HUES64 (cell line): Measurements from ENCODE around the gene CEP164.
"Not testable (repeated sequence)": the region's sequence is repeated elsewhere in the genome, so short reads cannot be mapped to it uniquely, and the experiment has no call there.

Experiments used
- H3K27ac ChIP-seq: 2 replicates; pipeline ENCODE4 v1.7.0; 2013; ENCODE audit warnings: low read depth, low read length, inconsistent platforms
- H3K27me3 ChIP-seq: 2 replicates; pipeline ENCODE4 v1.6.1; 2013; ENCODE audit warnings: mild to moderate bottlenecking, low read length; ENCODE audit not compliant: insufficient read depth
- H3K36me3 ChIP-seq: 2 replicates; pipeline ENCODE4 v1.6.1; 2013; ENCODE audit warnings: mild to moderate bottlenecking, low read length; ENCODE audit not compliant: insufficient read depth
- H3K4me1 ChIP-seq: 2 replicates; pipeline ENCODE4 v1.6.1; 2013; ENCODE audit warnings: mild to moderate bottlenecking, low read length, moderate library complexity; ENCODE audit not compliant: insufficient read depth
- H3K4me3 ChIP-seq: 2 replicates; pipeline ENCODE4 v1.5.1; 2013; ENCODE audit warnings: mild to moderate bottlenecking, low read length, moderate library complexity
- H3K9ac ChIP-seq: 2 replicates; pipeline ENCODE4 v1.6.1; 2013; ENCODE audit warnings: mild to moderate bottlenecking, low read depth, low read length
- H3K9me3 ChIP-seq: 2 replicates; pipeline ENCODE4 v1.6.1; 2013; ENCODE audit warnings: low read depth, low read length; ENCODE audit not compliant: insufficient read depth
- WGBS: fragments of 150-250, 120-280 bp; methylation state at CpG from one replicate; pipeline ENCODE4 v1.1.7; 2013; ENCODE audit warnings: missing lambda C conversion rate; 5-methylcytosine and 5-hydroxymethylcytosine counted together

CEP164 gene

DNA sequence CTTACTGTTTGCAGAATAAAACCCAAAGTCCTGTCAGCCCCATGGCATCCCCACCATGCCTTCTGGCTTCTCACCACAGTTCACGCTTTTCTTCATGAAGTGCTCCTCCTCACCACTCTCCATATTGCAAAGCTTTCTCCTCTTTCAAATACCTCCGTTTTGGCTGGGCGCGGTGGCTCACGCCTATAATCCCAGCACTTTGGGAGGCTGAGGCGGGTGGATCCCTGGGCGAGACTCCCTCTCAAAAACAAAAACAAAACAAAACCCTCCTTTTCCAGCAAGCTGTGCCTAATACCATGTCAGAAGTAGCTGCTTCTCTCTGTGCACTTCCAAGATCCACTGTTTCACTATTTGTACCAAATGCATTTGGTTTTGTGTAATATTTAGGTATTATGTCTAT, 18.3 kb upstream of the CEP164 start:
- Histone ChIP-seq H3K4me1 (peaks cover 2% of the 10 kb centered on the region; the same call in 1 of the 2 replicates), H3K27ac (no peak overlapping the region), H3K27me3 (no peaks in the 10 kb centered on the region), H3K9me3 (no peaks in the 10 kb centered on the region), H3K4me3 (no peak overlapping the region), H3K9ac (no peak overlapping the region), H3K36me3 (no peaks in the 10 kb centered on the region)
- WGBS: 92% methylated on average over 7 of the region's 7 CpGs

DNA sequence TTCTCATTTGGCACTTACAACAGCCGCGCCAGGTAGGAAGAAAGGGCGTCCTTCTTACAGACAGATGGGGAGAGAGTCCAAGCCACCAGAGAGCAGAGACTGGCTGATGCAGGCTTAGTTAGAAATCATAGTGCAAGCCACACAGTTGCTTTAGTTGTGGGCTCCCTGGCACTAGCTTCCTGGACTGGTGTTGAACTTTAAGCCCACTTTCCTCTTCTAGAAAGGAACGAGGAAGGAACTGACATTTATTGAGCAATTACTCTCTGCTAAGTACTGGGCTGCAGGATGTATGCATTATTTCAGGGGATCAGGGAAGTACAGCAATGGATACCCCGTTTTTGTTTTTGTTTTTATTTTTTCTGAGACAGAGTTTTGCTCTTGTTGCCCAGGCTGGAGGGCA, 14.6 kb upstream of the CEP164 start:
- H3K9ac ChIP-seq: no peak overlapping the region
- WGBS: 94% methylated on average over 5 of the region's 5 CpGs
- H3K4me1 ChIP-seq: peaks cover 3% of the 10 kb centered on the region; the same call in 1 of the 2 replicates
- no peaks in the 10 kb centered on the region for H3K36me3 ChIP-seq
- no peaks in the 10 kb centered on the region for H3K9me3 ChIP-seq
- H3K4me3 ChIP-seq: no peak overlapping the region
- H3K27me3 ChIP-seq: peaks cover 5% of the 10 kb centered on the region
- no peak overlapping the region for H3K27ac ChIP-seq

DNA sequence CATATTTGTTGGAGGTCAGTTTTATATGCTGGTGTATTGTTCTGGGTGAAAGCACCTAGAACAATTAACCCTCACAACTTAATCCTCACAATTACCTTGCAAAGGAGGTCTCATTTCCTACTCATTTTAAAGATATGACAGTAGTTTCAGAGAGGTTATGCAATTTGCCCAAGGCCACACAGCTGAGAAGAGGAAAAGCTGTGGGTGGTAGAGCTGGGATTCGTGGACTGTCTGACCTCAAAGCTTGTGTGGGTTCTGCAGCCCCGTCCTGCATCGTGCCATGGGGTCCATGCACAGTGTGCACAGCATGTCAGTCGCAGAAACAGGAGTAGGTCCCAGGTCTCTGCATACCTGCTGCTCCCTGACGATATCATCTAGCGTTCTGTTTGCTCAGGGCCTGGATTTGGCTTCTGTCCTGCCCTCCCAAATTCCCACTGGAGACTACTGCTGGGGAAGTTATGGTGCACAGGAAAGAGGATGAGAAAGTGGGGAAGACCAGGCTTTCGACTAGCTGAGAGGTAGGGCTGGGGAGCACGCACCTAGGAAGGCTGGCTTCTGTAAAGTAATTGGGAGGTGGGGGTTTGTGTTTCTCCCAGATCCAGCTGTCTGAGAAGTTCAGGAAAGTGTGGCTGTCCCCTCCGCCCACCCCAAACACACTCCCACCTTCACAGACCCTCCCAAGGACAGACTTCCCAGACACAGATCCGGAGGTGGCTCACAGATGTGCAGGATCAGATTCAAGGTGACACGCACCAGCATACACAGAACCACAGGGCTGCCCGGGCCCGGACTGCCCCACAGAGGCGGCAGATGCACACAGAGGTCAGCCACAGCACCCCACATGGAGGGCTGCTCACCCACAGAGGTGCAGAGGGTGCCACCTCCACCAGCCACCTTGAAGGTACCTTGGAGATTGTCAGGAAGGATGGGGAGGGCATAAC, 13.6 kb upstream of the CEP164 start:
- no peak overlapping the region for H3K9ac ChIP-seq
- peak overlapping the region; percentile 61; the same call in 1 of the 2 replicates for H3K4me3 ChIP-seq
- no peaks in the 10 kb centered on the region for H3K36me3 ChIP-seq
- peaks cover 5% of the 10 kb centered on the region for H3K27me3 ChIP-seq
- peaks cover 3% of the 10 kb centered on the region; the same call in 1 of the 2 replicates for H3K4me1 ChIP-seq
- H3K27ac ChIP-seq: no peak overlapping the region
- no peaks in the 10 kb centered on the region for H3K9me3 ChIP-seq
- 78% methylated on average over 14 of the region's 14 CpGs for WGBS

DNA sequence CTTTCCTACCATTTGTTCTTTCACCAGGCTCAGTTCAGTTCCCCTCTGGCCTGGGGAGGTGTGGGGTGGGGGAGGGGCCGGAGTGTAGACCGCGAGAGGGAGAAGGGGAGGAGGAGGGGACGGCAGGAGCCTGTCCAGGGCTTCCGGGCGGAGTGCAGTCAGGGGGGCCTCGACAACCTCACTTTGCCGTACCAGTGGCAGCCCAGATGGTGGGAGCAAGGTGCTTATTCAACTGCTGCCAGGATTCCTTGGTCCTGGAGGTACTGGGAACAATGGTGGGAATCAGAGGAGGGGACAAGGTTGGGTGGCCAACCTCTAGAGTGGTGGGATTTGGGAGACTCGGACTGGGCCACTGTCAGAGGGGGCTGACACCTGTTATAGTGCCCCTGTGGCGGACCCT, 12.8 kb upstream of the CEP164 start:
- WGBS: 21% methylated on average over 10 of the region's 10 CpGs
- H3K36me3 ChIP-seq: no peaks in the 10 kb centered on the region
- no peak overlapping the region for H3K9ac ChIP-seq
- no peak overlapping the region for H3K27ac ChIP-seq
- H3K4me3 ChIP-seq: peak overlapping the region; percentile 61
- H3K4me1 ChIP-seq: peaks cover 3% of the 10 kb centered on the region; the same call in 1 of the 2 replicates
- peaks cover 5% of the 10 kb centered on the region for H3K27me3 ChIP-seq
- no peaks in the 10 kb centered on the region for H3K9me3 ChIP-seq

DNA sequence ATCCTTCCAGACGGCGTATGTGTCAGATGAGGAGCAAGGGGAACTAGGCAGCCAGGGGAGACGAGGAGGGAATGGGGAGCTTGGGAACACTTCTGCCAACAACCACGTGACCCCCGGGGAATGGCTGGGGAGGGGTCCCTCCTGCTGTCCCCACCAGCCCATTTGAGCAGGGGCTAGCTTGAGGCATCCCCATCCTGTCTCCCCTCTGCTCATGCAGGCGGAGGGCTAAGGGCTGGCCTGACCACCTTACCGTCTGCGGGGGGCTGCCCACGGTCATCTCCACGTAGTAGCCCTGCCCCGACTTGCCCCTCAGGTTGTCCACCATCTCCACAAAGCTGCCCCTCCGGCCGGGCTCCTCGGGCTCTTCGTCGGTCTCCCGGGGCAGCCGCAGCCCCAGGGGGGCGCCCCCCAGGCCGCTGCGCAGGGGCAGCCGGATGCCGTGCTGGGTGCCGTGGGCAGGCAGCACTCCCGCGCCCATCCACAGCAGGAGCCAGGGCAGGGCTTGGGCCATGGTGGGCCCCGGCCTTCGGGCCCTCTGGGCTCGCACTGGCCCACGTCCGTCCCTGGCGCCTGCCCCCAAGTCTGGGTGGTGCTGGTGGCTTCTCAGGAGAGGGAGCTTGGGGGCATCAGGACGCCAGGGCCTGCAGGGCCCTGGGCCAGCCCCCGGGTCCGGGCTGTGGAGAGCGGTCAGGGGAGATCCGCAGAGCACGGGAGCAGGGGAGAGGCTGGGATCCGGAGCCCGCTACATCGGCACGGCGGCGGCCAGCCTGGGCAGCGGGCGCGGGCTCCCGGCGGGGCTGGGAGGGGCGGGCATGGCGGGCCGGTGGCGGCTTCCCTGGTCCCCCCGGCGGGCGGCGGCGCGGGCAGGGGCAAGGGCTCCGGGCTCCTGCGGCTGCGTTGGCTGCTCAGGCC, 12.1 kb upstream of the CEP164 start:
- Histone ChIP-seq H3K27me3 (peaks cover 5% of the 10 kb centered on the region), H3K36me3 (no peaks in the 10 kb centered on the region), H3K4me1 (peaks cover 3% of the 10 kb centered on the region; the same call in 1 of the 2 replicates), H3K9ac (0 out of 2 replicates have a peak overlapping the region, but pooled peaks have one; percentile 10), H3K4me3 (peak overlapping the region; percentile 61), H3K27ac (no peak overlapping the region), H3K9me3 (no peaks in the 10 kb centered on the region)
- WGBS: 3% methylated on average over 62 of the region's 62 CpGs

DNA sequence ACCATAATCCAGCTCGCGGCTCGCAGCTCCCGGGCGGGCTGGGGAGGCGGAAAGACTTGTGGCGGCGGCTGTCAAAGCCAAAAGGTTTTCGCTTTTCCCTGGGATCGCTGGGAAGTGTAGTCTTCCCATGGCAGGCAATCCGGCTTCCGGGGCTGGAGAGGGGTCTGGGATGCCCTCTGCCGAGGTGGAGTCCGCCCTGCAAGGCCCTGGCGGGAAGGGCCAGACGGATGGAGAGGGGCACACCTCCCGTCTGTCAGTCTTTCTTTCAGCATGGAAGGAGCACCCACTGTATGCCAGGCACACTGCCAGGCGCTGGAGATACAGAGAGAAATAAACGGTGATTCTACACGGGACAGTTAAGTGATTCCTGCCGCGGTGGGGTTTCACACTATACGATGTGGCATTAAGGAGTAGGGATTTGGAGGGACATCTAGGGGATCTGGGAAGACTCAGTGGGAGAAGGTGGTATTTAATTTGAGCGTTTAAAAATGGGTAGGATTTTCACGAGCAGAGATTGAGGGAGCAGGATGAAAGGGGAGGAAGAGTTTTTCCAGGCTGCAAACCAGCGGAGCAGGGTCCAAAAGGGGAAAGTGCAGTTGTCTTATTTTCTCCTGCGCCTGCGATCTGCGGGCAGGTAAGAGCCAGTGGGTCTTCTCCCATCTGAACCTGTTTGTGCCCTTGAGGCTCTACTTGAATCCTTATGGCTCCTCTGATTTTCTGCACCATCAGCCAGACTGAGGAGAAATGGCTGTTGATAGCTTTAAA, 11.3 kb upstream of the CEP164 start, which contains the start of gene BACE1:
Gene BACE1 (minus strand): TSS at position 60 of the 765 bp plus-strand sequence. CDS start 461 bp downstream, outside the sequence.
- WGBS: 14% methylated on average over 29 of the region's 29 CpGs
- Histone ChIP-seq H3K4me1 (peaks cover 3% of the 10 kb centered on the region; the same call in 1 of the 2 replicates), H3K9me3 (no peaks in the 10 kb centered on the region), H3K27ac (no peak within 1 kb of the TSS), H3K4me3 (peak within 1 kb of the TSS; percentile 61), H3K9ac (peak within 1 kb of the TSS; percentile 10; the same call in 1 of the 2 replicates), H3K36me3 (no peaks in the 10 kb centered on the region), H3K27me3 (peaks cover 5% of the 10 kb centered on the region)

DNA sequence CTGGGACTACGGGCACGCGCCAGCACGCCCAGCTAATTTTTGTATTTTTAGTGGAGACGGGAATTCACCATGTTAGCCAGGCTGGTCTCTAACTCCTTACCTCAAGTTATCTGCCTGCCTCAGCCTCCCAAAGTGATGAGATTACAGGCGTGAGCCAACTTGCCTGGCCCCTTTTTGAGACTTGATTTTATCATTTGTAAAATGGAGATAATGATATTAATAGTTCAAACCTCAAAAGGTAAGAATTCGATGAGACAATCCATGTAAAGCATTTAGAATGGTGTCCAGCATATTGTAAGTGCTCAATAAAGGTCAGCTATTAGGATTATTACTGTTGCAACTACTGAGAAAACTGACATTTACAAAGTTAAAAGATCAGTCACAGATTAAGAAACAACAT, 8.9 kb upstream of the CEP164 start:
- peaks cover 3% of the 10 kb centered on the region; the same call in 1 of the 2 replicates for H3K4me1 ChIP-seq
- H3K9me3 ChIP-seq: no peaks in the 10 kb centered on the region
- H3K9ac ChIP-seq: no peak overlapping the region
- no peak overlapping the region for H3K27ac ChIP-seq
- H3K27me3 ChIP-seq: peaks cover 5% of the 10 kb centered on the region
- H3K4me3 ChIP-seq: no peak overlapping the region
- no peaks in the 10 kb centered on the region for H3K36me3 ChIP-seq
- WGBS: 98% methylated on average over 7 of the region's 7 CpGs

DNA sequence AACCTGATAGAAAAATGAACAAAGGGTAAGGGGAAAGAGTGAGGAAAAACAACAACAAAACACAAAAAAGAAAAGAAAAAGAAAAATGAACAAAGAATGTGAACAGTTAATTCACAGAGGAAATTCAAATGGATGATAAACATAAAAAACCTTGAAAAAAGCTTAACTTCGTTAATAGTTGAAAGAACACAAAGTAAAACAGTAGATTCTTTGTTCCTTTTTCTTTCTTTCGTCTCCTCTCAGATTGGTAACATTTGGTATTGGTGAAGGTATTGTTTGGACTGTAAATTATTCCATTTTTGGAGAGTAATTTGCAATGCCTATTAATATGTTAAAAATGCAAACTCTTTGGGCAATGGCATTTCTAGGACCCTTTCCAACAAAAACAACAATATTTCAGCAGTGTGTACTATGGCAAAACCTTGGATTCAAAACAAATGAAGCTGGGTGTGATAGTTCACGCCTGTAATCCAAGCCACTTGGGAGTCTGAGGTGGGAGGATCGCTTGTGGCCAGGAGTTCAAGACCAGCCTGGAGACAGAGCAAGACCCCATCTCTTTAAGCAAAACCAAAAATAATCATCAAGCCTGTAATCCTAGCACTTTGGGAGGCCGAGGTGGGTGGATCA, 8.3 kb upstream of the CEP164 start:
- no peak overlapping the region for H3K27ac ChIP-seq
- H3K4me1 ChIP-seq: peaks cover 2% of the 10 kb centered on the region; the same call in 1 of the 2 replicates
- no peaks in the 10 kb centered on the region for H3K36me3 ChIP-seq
- WGBS: 86% methylated on average over 5 of the region's 5 CpGs
- H3K9me3 ChIP-seq: no peaks in the 10 kb centered on the region
- H3K27me3 ChIP-seq: peaks cover 5% of the 10 kb centered on the region
- H3K9ac ChIP-seq: no peak overlapping the region
- no peak overlapping the region for H3K4me3 ChIP-seq

DNA sequence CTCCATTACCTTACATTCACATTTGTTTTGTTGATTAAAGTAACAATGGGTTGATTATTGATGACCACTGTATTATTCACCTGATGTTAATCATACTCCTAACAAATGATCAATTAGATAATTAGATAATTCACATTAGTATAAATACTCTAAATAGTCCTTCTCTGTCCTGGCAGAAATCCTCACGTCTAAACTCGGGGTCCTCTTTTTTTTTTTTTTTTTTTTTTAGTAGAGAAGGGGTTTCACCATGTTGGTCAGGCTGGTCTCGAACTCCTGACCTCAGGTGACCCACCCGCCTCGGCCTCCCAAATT, 443 bp upstream of the CEP164 start:
- H3K9me3 ChIP-seq, H3K27me3 ChIP-seq, H3K36me3 ChIP-seq, H3K27ac ChIP-seq, H3K9ac ChIP-seq, H3K4me1 ChIP-seq: not testable (repeated sequence)
- WGBS: 35% methylated on average over 3 of the region's 5 CpGs
- H3K4me3 ChIP-seq: peak overlapping the region; percentile 81

DNA sequence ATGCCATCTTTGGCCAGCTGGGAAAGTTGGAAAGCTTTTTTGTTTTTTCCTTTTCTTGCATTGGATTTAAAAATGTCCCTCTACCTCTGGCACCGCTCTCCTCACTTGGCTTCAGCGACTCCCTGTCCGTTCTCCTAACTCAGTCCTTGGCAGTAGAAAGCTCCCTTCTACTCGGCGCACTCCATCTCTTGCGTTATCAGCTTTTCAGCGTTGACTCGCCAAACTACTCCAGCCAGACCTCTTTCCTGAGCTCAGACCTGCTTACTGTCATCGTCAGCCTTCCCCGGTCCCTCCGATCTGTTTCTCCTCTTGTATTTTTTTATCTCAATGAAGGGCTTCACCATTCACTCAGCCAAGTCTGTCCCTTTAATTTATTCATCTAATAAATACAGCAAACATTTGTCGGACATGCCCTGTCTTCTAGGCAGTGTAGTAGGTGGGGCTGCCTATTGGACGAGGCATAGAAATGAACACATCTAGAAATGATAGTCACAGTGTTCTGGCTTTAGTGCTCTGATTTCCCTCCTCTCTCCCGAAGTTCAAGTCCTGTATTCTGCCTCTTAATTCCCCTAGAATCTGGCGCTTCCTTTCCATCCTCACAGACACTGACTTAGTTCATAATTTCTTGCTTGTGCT, 839 bp downstream of the CEP164 start:
- WGBS: 31% methylated on average over 15 of the region's 15 CpGs
- Histone ChIP-seq H3K4me3 (peak overlapping the region; percentile 81), H3K27ac (no peak overlapping the region), H3K9me3 (no peaks in the 10 kb centered on the region), H3K9ac (peak overlapping the region; percentile 77), H3K36me3 (no peaks in the 10 kb centered on the region), H3K4me1 (peaks cover 6% of the 10 kb centered on the region; the same call in 1 of the 2 replicates), H3K27me3 (peaks cover 5% of the 10 kb centered on the region; the same call in 1 of the 2 replicates)
